H1 (cell line): ENCODE results near the gene GAD2. TPM values are rescaled to one million over a fixed set of nuclear protein-coding genes. Genes with fewer than 3 reads are reported as not detected.

Source experiments
- ASH2L ChIP-seq: fragments of 200-600, 300-600 bp; sonication (generic); IDR thresholded peaks from one replicate; pipeline ENCODE4 v1.7.1; 2017; ENCODE audit warnings: low read length
- CBX8 ChIP-seq: fragments of 300-800, 300-1000 bp; sonication (generic); IDR thresholded peaks from 2 replicates; pipeline ENCODE4 v1.7.1; 2016; ENCODE audit warnings: low read depth, low read length, borderline replicate concordance
- CEBPB ChIP-seq: IDR thresholded peaks from 2 replicates; pipeline ENCODE4 v1.6.1; 2012; ENCODE audit warnings: low read depth, low read length
- CHD2 ChIP-seq: IDR thresholded peaks from 2 replicates; pipeline ENCODE4 v1.6.1; 2012; ENCODE audit warnings: low read length, improper control_type of control experiment
- CREB1 ChIP-seq: IDR thresholded peaks from 2 replicates; pipeline ENCODE4 v1.6.1; 2012; ENCODE audit warnings: inconsistent platforms
- CTBP2 ChIP-seq: IDR thresholded peaks from 2 replicates; pipeline ENCODE4 v1.7.0; 2011; ENCODE audit warnings: borderline replicate concordance, mild to moderate bottlenecking, moderate library complexity, mixed read lengths, low read length; ENCODE audit not compliant: insufficient read depth, insufficient read length
- POLR2A ChIP-seq, 2 experiments: IDR thresholded peaks; 1 replicate in 1 of 2; 2 replicates in 1 of 2; pipeline ENCODE4 v1.6.1; 2011; ENCODE audit warnings: low read depth in 2 of 2, low read length in 2 of 2, mild to moderate bottlenecking in 2 of 2; ENCODE audit errors: control extremely low read depth in 1 of 2
- POU5F1 ChIP-seq: IDR thresholded peaks from 2 replicates; pipeline ENCODE4 v1.6.1; 2011; ENCODE audit warnings: low read depth, mild to moderate bottlenecking, low read length, moderate library complexity
- RBBP5 ChIP-seq: IDR thresholded peaks from 2 replicates; pipeline ENCODE4 v1.7.1; 2012; ENCODE audit warnings: low read depth, mild to moderate bottlenecking, inconsistent platforms, low read length, moderate library complexity, borderline replicate concordance
- RXRA ChIP-seq: IDR thresholded peaks from 2 replicates; pipeline ENCODE4 v1.6.1; 2011; ENCODE audit warnings: low read depth, mild to moderate bottlenecking, low read length, moderate library complexity; ENCODE audit not compliant: insufficient read depth
- SAP30 ChIP-seq: fragments of 300-600 bp; sonication (generic); IDR thresholded peaks from 2 replicates; pipeline ENCODE4 v1.7.1; 2012; ENCODE audit warnings: low read length, moderate library complexity, mild to moderate bottlenecking, inconsistent platforms; ENCODE audit not compliant: insufficient read depth, insufficient replicate concordance
- SIX5 ChIP-seq: IDR thresholded peaks from 2 replicates; pipeline ENCODE4 v1.6.1; 2011; ENCODE audit warnings: mild to moderate bottlenecking, low read depth, low read length
- TAF7 ChIP-seq: optimal IDR thresholded peaks from 2 replicates; pipeline ENCODE3; 2011; ENCODE audit warnings: low read depth, mild to moderate bottlenecking, inconsistent platforms, low read length, moderate library complexity, borderline replicate concordance
- TEAD4 ChIP-seq: IDR thresholded peaks from 2 replicates; pipeline ENCODE4 v1.6.1; 2012; ENCODE audit warnings: low read depth, low read length, inconsistent platforms, mixed read lengths
- polyA plus RNA-seq, 7 experiments: library from polyadenylated mRNA; depleted of rRNA in 3 of 7; stranded (reverse) in 5 of 7; unstranded in 2 of 7; fragments of >200 nt in 5 of 7; fragments of 200-250 nt in 2 of 7; gene quantifications; 1 replicate in 5 of 7; 2 replicates in 1 of 7; 4 replicates in 1 of 7; pipeline versions ENCODE4 v1.2.1 to v1.2.3, GENCODE V29; 2011 to 2013; ENCODE audit warnings: missing spikeins in 2 of 7, mixed read lengths in 2 of 7
- total RNA-seq: library from RNA; stranded (reverse); fragmentation: NEBNext Ultra II Directional; extraction: Animal tissue kit (Norgen Biotek cat#: 25700); gene quantifications from 2 replicates; pipeline ENCODE4 v1.2.1, GENCODE V29; 2021
- TF ChIP-seq, protein P1 (sequence below): IDR thresholded peaks from 2 replicates; pipeline ENCODE4 v1.6.1; 2012; ENCODE audit warnings: inconsistent platforms
- TF ChIP-seq, protein P2 (sequence below), 3 experiments: IDR thresholded peaks; 1 replicate in 2 of 3; 2 replicates in 1 of 3; pipeline versions ENCODE4 v1.5.1 to v1.6.1; 2011; ENCODE audit warnings: low read length in 3 of 3, mild to moderate bottlenecking in 3 of 3, inconsistent platforms in 2 of 3, low read depth in 1 of 3, moderate library complexity in 1 of 3; ENCODE audit not compliant: insufficient read depth in 1 of 3; ENCODE audit errors: control extremely low read depth in 1 of 3

The GAD2 gene
- total and polyA plus RNA-seq, 2 of the 8 experiments (the other 6 are each of a cell fraction or from before 2014, with no cell fraction given), result 0.30 to 0.47 TPM

GRCh38 chr10:26311383-26311940 lies 94.9 kb downstream of the GAD2 start (continued):
- TF ChIP-seq, protein P1, sequence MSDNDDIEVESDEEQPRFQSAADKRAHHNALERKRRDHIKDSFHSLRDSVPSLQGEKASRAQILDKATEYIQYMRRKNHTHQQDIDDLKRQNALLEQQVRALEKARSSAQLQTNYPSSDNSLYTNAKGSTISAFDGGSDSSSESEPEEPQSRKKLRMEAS, result peak; percentile 25; the same call in 1 of the 2 replicates
- TF ChIP-seq TAF7 (no peak), TEAD4 (peak; percentile 98), POLR2A (IDR thresholded peaks at IDR 0.05; ENCODE audit: control extremely low read depth in 1 of 2, low read depth in 2 of 2, low read length in 2 of 2) (no peak), SAP30 (no peak), POU5F1 (no peak), CTBP2 (no peak), CREB1 (no peak), CBX8 (no peak), ASH2L (no peak), RBBP5 (no peak), SIX5 (no peak), RXRA (no peak), CEBPB (no peak), CHD2 (no peak)
- TF ChIP-seq, protein P2, sequence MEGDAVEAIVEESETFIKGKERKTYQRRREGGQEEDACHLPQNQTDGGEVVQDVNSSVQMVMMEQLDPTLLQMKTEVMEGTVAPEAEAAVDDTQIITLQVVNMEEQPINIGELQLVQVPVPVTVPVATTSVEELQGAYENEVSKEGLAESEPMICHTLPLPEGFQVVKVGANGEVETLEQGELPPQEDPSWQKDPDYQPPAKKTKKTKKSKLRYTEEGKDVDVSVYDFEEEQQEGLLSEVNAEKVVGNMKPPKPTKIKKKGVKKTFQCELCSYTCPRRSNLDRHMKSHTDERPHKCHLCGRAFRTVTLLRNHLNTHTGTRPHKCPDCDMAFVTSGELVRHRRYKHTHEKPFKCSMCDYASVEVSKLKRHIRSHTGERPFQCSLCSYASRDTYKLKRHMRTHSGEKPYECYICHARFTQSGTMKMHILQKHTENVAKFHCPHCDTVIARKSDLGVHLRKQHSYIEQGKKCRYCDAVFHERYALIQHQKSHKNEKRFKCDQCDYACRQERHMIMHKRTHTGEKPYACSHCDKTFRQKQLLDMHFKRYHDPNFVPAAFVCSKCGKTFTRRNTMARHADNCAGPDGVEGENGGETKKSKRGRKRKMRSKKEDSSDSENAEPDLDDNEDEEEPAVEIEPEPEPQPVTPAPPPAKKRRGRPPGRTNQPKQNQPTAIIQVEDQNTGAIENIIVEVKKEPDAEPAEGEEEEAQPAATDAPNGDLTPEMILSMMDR (IDR thresholded peaks at IDR 0.05; ENCODE audit: control extremely low read depth in 1 of 3, insufficient read depth in 1 of 3, low read depth in 1 of 3, low read length in 3 of 3), result peak; percentile 46 to 72 (median 49)
